ENCODE measurements around the gene YAF2.

GRCh38 chr12:42221726-42222125, 16.3 kb downstream of the YAF2 start:
- TF ChIP-seq EZH2 (IDR thresholded peaks at IDR 0.05; ENCODE audit: borderline replicate concordance, low read depth, low read length, severe bottlenecking), result no peak
- TF ChIP-seq, protein P1, sequence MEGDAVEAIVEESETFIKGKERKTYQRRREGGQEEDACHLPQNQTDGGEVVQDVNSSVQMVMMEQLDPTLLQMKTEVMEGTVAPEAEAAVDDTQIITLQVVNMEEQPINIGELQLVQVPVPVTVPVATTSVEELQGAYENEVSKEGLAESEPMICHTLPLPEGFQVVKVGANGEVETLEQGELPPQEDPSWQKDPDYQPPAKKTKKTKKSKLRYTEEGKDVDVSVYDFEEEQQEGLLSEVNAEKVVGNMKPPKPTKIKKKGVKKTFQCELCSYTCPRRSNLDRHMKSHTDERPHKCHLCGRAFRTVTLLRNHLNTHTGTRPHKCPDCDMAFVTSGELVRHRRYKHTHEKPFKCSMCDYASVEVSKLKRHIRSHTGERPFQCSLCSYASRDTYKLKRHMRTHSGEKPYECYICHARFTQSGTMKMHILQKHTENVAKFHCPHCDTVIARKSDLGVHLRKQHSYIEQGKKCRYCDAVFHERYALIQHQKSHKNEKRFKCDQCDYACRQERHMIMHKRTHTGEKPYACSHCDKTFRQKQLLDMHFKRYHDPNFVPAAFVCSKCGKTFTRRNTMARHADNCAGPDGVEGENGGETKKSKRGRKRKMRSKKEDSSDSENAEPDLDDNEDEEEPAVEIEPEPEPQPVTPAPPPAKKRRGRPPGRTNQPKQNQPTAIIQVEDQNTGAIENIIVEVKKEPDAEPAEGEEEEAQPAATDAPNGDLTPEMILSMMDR (IDR thresholded peaks at IDR 0.05; ENCODE audit: borderline replicate concordance, extremely low read depth, low read length, poor library complexity, severe bottlenecking), result no peak

All from DND-41 (cell line).